GM21526 (cell line): ENCODE measurements around the gene SCN8A.

Source experiments
- ATAC-seq: cut with Tn5 transposase; IDR thresholded peaks from one replicate; pipeline ENCODE4 v1.9.1; 2021; ENCODE audit warnings: moderate library complexity; ENCODE audit not compliant: unreplicated experiment, low FRiP score

SCN8A gene

DNA sequence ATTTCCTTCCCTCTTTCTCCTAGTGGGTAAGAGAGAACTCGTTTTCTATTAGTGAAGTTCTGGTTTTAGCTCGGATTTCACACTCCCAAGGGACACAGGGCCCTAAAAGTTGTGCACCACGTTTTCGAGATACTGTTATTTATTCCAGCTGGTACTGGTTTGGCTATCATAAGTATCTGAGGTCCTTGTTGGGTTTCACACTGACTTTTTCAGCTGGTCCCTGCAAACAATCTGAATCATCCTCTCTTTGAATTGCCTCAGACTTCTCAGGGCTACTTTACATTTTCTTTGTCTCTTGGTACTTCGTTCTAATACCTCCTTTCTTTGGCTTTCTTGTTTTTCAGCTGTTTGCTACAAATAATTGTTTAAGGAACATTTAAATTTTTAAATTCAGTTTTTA, 75.7 kb downstream of the SCN8A start:
- ATAC-seq: no peak

DNA sequence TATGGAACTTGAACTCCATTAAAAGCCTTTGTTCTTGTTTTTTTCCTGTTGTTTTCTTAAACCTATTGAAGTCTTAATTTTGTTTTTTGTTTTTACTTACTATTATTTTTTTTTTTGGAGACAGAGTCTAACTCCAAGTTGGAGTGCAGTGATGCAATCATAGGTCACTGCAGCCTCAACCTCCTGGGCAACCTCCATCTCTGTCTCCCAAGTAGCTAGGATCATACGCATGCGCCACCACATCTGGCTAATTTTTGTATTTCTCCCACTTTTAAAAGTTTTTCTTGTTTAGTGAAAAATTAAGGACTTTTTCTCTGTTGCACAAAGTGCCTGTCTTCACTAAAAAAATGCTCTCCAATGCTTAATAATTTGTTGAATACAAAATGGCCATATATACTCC, 76.2 kb downstream of the SCN8A start:
- no peak for ATAC-seq

DNA sequence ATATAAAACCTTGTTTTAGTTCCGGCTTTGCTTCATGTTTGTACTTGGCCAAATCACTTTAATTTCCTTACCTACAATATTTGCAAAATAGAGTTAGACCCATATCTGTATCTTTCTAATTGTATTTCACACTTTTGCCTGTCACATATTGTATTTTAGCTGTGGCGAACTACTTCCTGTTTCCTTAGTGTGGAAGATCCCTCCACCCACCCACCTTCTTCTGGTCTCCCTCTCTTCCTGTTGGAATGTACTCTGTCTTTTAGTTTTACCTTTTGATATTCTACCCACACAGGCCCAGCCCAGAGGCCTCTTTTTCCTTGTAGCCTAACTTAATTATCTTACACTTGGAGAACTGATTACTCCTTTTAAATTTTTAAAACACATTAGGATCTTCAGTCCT, 78.2 kb downstream of the SCN8A start:
- ATAC-seq: no peak

DNA sequence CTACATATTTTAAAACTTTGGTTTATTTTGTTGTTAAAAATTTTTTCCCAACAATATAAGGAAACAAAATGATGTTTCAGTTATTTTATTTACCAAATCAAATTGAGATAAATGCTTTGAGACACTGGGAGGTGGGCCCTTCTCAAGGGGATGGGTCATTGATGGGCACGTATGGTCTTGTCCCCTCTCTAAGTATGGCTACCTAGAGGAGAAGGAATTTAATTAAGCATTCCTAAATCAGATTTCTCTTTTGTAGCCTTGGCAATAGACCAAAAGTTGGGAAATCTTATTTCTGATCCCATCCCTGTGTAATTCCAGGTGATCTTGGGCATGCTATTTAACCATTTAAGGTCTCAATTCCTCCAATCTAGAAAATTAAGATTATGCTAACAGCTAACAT, 79.0 kb downstream of the SCN8A start:
- no peak for ATAC-seq

DNA sequence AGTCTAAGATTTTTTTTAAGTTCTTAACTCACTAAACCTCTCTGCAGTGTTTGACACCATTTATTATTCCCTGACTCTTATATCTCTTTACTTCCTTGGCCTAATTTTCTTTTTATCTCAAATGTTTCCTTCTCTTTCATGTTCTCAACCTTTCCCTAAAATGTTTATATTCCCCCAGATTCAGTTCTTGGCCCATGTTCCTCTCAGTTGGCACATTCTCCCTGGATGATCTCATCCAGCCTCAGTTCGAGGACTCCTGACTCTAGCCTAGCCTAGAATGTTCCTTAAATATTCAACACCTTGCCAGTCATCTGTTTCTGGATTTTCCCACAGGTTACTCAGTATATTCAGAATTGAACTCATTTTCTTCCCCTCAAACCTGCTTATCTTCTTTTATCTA, 81.3 kb downstream of the SCN8A start:
- no peak for ATAC-seq

DNA sequence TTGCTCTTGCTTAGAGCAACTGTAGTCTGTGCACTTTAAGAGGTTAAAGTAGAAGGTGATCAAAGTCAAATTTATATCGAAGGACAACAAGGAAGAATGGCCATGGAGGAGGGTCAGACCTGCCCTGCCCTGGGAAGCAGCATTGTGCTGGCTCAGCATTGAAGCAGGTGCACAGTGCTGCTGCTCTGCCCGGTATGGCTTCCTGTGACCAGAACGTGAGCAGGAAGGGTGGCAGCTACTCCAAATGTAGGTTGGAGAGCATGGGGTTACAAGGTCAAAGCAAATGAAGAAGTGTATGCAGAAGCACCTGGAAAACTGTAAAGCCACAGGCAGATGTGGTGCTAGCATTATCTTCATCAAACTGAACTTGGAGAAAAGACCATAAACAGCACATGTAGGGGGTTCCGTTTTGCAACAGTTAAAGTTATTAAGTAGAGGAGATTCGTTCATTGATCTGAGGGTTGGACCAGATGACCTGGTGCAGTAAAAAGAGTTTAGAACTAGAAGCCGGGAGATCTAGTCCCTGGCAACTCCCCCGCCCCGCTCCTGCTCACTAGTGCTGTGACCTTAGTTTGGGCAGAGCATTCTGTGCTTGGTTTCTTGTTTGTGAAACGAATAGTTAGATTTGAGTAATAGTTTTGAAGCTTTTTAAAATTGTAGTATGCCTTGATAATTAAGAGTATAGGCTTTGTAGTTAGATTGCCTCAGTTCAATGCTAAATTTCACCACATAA, 84.2 kb downstream of the SCN8A start:
- no peak for ATAC-seq

DNA sequence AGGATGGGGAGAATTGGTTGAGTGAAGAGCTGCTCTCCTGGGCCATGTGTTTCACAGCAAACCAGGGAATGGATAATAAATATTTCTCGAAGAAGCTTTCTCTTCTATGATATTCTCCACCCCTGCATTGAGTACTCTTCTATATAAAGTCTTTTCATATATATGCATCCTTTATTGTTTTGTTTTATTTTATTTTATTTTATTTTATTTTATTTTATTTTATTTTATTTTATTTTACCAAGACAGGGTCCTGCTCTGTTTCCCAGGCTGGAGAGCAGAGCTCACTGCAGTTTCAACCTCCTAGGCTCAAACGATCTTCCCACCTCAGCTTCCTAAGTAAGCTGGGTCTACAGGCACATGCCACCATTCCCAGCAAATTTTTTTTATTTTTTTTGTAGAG, 85.8 kb downstream of the SCN8A start:
- no peak for ATAC-seq

DNA sequence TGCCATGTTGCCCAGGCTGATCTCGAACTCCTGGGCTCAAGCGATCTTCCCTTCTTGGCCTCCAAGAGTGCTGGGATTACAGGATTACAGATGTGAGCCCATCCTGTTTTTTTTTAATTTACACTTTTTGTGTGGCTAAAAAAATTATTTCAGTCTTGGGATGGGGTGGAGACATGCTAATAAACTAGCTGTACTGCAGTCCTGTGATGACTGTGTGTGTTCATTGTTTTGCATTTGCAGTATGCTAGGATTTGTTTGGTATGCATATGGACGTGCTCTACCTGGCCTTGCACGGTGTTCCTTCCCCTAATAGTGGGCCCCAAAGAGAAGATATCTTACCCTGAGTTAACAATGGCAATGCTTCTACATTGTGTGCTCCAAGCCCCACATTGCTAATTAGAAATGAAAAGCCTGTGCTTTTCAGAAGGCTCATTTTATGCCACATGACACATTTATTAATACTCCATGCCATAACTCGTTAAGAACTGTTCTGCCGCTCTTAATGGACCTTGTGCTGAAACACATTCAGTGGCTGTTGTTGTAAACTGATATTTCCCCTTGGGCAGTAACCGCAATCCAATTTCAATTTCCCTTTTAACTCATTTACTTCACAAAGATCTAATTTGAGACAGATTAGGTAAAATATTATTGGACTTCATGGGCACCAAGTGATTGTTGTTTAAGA, 86.4 kb downstream of the SCN8A start:
- ATAC-seq: no peak

DNA sequence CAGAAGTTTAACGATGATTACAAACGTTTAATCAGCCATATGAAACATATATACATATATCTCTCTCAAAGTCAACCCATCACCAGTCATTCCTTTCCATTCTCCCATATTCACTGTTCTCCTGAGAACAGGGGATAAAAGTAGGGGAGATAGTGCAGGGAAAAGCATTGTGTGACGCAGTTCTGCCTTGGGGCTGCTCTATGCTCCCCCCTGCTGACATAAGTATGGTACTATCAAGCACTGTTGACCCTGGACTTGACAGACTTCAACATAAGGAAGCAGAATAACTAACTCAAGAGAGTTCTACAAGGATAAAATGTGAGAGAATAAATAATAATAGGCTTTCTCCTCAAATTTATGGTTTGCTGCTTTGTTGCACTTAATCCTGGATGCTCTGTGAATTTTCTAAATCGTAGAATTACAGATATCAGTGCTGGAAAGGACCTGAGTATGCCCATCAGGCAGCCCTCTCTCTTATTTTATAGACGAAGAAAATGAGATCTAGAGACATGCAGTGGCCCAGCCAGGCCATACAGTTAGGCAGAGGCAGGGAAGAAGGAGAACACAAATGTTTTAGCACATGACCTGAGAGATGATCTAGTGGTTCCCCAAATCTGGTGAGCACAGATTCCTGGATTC, 87.2 kb downstream of the SCN8A start:
- no peak for ATAC-seq

DNA sequence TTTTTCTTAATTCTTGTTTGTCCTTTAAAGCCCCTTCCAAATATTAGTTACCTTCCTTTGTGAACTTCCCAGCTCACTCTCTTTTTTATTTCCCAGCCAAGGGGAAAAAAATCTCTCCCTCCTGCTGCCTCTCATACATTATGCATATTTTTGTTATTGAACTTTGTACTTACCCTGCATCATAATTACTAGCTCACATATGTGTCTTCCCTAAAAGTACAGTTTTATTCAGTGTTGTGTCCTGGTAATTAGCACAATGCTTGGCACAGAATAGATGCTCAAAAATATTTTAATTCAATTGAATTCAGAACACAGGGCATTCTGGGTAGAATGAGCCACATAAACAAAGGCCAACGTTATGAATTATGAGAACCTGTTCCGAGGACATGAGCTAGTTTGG, 91.9 kb downstream of the SCN8A start:
- ATAC-seq: no peak

DNA sequence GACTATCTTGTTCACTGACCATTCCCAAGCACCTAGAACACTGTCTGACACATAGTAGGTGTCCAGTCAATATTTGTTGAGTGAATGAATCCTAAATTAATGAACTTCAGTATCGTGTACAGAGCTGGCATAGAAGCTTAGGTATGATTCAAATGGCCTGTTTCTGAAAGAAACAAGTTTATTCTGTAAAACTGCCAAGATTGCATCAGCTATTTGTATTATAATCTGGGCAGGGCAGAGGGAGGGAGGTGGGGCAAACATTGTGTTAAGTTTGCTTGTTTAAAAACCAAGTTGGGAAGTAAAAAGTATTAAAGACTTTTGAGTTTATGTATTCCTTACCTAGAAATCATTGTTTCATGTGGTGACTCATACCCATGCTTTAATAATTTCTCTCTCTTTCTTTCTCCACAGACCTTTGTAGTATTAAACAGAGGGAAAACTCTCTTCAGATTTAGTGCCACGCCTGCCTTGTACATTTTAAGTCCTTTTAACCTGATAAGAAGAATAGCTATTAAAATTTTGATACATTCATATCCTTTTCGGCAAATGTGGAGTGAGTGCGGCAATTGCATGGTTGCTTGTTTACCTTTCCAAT, 92.8 kb downstream of the SCN8A start:
- no peak for ATAC-seq

DNA sequence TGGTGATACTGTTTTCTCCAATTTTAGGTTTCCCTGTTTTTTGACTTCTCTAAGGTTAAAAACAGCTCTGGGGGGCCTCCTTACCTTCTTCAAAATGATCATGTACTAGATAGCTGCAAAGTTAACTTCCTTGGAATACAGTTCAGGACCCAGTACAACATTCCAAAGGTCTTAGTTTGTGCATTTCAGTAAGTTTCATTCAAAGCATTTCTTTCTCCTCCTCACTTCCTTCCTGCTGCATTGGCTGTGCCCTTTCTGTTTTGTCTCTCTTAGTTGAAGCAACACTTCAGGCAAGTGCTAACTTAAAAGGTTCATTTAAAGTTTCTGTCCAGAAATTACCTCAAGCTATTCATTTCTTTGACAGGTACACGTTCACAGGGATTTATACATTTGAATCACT, 95.7 kb downstream of the SCN8A start:
- no peak for ATAC-seq

DNA sequence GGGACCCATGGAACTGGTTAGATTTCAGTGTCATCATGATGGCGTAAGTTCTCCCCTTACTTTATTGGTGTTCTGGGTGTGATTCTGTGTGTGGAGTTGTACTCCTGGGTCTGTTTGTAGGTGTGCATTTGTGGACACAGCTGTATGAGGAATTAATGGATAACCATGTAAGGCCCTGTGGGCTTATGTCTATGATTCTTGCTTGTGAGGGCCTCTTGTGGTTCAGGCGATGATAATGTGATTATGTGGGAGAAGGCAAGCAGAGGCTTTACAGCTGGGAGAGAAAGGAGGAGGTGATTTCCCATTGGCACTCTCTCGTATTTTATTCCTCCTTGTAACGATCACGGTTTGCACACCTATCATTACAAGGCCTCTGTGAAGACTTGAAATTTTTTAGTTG, 96.1 kb downstream of the SCN8A start:
- no peak for ATAC-seq

DNA sequence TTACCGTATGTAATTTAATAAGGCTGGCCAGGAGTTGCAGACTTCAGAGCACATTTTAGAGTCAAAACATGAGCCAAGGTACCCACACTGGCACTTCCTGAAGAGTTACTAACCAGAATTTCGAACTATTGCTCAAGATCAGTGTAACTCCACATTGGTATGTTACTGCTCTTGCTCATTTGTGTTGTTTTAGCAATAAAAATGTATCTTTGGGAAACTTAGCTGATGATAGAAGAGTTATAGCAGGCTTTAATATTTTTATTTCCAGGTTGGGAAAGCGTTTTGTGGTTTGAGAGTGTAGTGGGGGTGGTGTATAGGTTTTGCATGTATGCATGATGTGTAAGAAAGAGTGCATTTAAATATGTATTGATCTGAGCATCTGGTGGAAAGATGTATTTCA, 96.6 kb downstream of the SCN8A start:
- ATAC-seq: no peak

DNA sequence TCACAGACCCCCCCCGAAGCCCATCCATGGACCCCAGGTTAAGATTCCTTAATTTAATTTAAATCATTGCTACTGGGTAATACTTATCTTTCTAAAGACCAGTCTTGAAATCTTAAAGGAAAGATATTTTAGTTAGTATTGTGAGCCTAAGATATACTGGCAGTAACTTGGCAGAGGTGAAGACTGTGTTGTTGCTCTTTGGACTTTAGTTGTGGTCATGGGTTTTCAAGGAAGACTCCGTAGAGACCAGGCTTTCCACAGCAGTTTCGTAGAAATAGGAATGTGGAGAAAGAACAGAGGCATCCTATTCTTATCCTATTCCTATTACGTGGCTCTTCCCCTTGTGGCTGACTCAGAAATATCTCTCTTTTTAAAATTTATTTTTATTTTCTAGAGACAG, 99.0 kb downstream of the SCN8A start:
- no peak for ATAC-seq

DNA sequence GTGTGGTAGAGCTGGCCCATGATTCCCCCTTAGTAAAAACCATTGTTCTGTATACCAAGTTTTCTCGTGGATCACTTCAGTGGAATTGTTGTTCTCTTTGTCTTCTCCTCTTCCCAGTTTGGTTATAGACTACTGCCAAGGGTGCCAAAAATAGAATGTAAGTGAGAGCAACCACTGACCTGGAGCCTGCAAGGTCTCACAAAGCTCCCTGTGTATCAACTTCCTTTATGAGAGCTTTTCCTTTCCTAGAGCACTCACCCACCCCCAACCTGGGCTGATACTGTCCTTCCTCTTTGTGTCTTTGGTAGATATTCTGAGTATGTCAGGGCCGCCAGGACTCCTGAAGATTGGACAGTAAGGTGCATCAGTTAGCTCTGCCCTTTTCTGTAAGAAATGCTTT, 101.0 kb downstream of the SCN8A start:
- ATAC-seq: no peak

DNA sequence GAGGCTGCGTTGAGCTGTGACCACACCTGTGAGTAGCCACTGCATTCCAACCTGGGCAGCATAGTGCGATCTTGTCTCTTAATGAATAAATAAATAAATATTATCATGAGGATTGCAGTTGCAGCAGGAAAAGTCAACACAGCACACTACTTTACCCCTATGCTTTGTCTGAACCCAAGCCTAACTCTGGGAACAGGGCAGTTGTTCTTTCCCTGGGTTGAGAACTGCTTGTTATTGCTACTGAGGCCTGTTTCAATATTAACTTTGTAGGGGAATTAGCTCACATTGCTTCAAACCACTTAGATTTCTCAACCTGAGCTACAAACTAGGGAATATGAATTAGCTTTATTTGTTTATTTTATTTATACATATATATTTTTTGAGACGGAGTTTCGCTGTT, 102.5 kb downstream of the SCN8A start:
- ATAC-seq: no peak

DNA sequence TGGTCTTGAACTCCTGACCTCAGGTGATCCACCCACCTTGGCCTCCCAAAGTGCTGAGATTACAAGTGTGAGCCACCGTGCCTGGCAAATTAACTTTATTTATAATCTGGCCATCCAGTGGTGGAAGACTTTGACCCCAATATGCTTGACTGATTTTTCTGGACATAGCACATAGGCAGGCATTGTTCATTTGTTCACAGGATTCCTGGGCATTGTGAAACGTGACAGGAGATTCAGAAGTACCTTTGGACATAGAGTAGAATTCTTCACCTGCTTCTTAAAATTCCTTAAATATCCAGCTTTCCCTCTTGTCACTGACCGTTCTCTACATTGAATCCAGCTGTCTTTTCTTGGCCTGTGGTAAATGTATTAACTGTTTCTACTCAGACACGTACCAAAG, 103.1 kb downstream of the SCN8A start:
- ATAC-seq: no peak

DNA sequence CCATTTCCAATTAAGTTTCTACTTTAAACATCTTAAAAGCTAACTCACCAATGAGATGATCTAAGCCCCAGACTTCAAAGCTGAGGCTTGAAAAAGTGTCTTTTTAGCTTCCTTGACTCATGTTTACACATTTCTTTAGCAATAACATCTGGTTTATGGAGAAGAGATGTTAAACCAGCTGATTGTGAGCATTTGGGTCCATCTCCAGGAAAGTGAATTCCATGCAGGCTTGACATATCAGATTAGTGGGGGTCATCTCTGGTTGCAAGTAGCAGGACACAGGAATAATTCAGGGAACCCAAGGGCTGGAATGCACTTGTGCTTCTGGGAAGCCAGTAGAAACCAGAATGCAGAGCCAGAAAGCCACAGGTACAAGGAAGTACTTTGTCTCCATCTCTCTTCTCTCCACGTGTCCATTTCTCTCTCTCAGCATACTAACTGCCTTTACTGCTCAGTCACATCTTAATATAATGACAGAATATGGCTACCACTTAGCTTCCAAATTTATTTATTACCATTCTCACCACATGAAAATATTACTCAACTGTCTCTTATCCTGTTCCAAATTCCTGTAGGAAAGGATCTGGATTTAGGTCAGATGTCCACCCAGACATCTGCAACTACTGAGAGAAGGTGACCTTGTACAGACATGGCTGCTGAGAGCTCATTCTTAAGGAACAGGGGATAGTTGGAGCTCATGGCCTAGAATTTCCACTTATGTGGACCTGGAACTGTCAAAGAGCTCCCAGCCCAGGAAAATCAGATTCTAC, 104.4 kb downstream of the SCN8A start:
- no peak for ATAC-seq

DNA sequence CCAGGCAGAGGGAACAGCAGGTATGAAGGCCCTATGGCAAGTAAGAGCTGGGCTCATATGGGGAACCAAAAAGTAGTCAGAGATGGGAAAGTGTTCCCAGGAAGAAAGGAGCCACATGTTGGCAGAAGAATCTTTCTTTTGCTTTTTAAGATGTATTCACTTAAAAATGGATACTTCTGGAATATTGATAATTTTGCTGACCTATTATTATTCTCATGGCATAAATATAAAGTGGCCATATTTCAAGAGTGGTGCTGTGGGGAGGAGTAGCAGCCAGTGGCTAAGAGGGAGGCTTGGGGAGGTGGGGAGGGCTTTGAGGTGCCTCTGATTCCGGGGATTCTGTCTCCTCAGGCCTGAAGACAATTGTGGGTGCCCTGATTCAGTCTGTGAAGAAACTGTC, 108.2 kb downstream of the SCN8A start:
- ATAC-seq: no peak

DNA sequence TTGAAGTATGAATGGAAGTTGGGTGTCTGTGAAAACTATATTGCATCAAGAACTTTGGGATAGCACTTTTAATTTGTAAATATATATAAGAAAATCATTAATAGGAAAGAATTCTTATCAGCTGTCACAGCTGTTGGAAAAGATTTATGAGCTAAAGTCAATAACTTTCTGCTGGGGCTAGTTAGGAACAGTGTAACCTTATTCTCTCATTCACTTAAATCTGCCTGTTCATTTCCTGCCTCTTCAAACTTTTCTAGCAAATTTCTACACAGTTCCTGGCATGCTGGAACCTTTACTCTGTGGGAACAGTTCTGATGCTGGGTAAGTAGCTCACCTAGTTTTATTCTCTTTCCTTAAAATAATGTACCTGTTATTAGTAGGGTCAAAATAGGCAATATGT, 109.9 kb downstream of the SCN8A start:
- ATAC-seq: no peak
